Stimulated activated CD8-positive, alpha-beta memory T cell treated with anti-CD3 and anti-CD28 coated beads, Interleukin-7, amount 100 ng/mL, for 4 hours (primary cell): Measurements from ENCODE around the gene DNAH2.

Source experiments
- DNase-seq, 2 donors: peaks; one replicate each; pipeline ENCODE4 v3.0.0-alpha.2; 2020; ENCODE audit warnings: low read depth in 2 of 2

The DNAH2 gene

DNA sequence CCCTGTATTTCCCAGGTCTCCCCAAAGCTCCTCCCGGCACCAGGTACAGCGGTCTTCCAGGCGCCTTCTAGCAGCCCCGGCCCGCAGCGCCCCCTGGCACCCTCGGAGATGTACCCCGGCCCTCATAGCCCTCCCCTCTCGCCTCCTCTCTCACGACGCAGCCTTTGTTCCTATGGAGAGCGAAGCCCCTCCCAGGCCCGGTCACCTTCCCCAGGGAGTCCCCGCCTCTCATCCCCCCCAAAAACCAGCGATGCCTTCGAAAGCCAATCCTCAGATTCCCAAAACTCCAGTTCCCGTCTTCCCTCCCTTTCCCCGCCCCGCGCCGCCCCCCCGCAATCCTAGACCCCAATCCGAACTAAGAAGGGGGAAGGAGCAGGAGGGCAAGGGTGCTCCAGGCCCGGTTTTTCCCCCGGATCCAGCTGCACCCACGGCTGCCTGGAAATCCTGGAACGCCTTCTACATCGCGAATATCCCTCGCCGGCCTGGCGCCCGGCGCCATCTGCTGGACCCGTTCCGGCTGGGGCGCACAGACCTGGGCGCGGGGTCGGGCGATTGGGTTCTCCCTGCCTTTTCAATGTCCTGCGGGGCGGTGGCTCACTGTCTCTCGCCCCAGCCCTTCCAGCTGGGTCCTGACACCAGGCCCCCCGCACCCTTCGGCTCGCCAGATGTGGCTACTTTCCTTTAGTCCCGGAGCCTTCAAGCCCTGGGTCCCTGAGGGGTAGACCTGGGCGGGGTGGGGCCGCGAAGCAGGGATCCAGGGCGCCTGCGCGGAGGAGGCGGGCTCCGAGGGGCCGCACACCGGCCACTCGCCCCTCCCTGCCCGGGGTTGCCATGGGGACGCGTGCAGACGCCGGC lies at the start of gene DNAH2:
DNAH2 (plus strand) TSS at position 844 of the 855 bp plus-strand sequence. CDS start 1,991 bp downstream, outside the sequence.
- peak in 1 of 2 donors; percentile 15 for DNase-seq

GRCh38 chr17:7668482-7668881 lies 49.1 kb upstream of the DNAH2 start:
- no peak for DNase-seq

- DNase-seq = no peak
These were observed 44.3 kb upstream of the DNAH2 start for GRCh38 chr17:7673239-7673638.

- no peak for DNase-seq
These were observed 42.6 kb upstream of the DNAH2 start for GRCh38 chr17:7674934-7675333.

DNA sequence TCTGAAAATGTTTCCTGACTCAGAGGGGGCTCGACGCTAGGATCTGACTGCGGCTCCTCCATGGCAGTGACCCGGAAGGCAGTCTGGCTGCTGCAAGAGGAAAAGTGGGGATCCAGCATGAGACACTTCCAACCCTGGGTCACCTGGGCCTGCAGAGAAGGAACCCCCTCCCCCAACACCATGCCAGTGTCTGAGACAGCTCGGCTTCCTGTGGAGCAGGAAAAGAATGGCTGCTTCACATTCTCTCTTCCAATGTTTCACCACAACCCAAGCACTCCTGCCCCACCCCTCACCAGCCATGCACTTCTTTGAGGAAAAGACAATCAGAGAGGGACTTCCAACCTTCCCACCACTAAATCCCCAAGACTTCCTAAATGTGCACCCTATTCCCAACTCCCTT lies 41.0 kb upstream of the DNAH2 start:
- DNase-seq = no peak

DNA sequence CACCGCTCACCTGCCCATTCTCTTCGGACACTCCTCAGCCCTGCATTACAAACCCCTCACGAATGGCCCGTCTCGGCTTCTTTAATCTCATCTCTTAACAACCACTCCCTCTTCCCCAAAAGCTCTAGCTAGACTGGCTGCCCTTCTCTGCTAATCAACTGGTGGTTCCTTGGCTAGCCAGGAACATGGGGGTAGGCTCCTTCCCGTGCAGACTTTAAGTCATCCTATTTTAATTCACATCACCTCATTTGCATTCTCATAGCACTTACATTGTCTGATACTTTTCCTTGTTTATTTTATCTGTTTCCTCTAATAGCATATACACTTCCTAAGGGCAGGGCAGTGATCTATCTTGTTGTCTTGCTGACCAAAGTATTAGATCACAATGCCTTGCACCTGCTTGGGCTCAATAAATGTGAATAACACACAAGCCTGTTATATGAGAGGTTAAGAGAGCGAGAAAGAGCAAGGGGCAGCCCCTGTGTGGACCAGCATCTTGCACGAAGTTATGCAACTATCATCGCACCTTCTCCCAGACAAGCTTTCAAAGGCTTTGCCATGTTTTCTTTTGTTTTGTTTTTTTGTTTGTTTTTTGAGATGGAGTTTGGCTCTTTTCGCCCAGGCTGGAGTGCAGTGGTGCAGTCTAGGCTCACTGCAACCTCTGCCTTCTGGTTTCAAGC lies 40.0 kb upstream of the DNAH2 start:
- DNase-seq = no peak

GRCh38 chr17:7684851-7685532 lies 32.6 kb upstream of the DNAH2 start:
- DNase-seq = no peak

- DNase-seq = peak; percentile 78 to 86
These were observed 31.9 kb upstream of the DNAH2 start for GRCh38 chr17:7685533-7686221.

DNA sequence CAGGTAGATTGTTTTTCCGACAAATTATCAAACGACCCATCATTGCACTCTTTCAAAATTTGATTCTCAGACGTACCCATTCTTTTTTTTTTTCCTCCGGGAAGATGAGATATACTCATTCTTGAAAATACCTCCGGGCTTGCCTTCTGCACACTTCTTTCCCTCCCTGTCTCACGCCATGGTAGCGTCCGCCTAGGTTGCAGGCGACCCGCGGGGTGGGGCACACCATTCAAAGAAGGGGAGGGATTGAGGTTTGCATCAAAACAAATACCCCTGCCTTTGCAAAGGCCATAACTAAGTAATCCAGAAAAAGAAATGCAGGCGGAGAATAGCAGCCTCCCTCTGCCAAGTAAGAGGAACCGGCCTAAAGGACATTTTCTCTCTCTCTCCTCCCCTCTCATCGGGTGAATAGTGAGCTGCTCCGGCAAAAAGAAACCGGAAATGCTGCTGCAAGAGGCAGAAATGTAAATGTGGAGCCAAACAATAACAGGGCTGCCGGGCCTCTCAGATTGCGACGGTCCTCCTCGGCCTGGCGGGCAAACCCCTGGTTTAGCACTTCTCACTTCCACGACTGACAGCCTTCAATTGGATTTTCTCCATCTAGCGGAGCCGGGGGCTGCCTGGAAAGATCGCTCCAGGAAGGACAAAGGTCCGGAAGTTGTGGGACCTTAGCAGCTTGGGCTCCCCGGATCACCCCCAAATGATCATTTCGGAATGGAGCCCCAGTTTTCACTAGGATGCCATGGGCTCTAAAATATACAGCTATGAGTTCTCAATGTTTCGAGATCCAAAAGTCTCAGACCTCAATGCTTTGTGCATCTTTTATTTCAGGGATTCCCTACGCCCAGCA lies 31.1 kb upstream of the DNAH2 start:
- DNase-seq = peak; percentile 60 to 68

DNA sequence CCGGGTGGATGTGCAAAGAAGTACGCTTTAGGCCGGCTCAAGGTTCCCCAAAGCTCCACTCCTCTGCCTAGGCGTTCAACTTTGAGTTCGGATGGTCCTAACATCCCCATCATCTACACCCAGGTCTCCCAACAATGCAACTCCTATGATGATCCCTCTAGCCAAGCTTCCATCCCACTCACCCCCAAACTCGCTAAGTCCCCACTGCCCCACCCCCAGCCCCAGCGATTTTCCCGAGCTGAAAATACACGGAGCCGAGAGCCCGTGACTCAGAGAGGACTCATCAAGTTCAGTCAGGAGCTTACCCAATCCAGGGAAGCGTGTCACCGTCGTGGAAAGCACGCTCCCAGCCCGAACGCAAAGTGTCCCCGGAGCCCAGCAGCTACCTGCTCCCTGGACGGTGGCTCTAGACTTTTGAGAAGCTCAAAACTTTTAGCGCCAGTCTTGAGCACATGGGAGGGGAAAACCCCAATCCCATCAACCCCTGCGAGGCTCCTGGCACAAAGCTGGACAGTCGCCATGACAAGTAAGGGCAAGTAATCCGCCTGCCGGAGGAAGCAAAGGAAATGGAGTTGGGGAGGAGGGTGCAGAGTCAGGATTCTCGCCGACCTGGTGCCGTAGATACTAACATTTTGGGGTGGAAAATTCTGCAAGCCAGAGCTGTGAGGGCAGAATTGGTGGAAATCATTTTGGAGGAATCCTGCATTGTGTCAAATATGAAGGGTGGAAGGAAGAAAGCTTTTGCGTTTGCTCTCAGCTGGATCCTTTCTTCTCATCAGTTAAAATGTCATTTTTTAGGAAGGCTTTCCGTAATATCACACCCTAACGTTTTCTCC lies 30.3 kb upstream of the DNAH2 start, which contains the start of gene TP53:
TP53 (minus strand) TSS at position 419 of the 836 bp plus-strand sequence. CDS start 10,896 bp downstream, outside the sequence.
- peak; percentile 80 to 83 for DNase-seq

DNA sequence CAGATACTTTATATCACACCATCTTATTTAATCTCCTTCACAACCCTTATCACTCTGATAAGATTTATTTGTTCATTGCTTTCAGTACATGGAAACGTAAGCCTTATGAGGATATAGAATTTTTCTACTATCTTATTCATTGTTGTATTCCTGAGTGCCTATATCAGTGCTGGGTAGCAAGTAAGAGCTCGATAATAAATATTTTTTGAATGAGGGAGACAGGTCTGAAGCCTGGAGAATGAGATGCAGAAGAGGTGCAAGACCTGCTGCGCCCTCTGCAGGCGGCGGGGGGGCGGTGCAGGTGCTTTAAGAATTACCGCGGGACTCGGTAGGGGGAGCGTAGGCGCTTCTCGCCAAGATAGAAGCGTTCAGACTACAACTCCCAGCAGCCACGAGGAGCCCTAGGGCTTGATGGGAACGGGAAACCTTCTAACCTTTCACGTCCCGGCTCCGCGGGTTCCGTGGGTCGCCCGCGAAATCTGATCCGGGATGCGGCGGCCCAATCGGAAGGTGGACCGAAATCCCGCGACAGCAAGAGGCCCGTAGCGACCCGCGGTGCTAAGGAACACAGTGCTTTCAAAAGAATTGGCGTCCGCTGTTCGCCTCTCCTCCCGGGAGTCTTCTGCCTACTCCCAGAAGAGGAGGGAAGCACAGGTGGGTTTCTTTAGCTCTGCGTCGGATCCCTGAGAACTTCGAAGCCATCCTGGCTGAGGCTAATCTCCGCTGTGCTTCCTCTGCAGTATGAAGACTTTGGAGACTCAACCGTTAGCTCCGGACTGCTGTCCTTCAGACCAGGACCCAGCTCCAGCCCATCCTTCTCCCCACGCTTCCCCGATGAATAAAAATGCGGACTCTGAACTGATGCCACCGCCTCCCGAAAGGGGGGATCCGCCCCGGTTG lies 29.4 kb upstream of the DNAH2 start, which contains the start of gene WRAP53:
WRAP53 (plus strand) TSS at position 570 of the 900 bp plus-strand sequence; CDS start at position 742, 172 bp downstream.
- DNase-seq = peak; percentile 89 to 95

- DNase-seq = no peak
These were observed 28.7 kb upstream of the DNAH2 start for GRCh38 chr17:7688808-7689316.

DNA sequence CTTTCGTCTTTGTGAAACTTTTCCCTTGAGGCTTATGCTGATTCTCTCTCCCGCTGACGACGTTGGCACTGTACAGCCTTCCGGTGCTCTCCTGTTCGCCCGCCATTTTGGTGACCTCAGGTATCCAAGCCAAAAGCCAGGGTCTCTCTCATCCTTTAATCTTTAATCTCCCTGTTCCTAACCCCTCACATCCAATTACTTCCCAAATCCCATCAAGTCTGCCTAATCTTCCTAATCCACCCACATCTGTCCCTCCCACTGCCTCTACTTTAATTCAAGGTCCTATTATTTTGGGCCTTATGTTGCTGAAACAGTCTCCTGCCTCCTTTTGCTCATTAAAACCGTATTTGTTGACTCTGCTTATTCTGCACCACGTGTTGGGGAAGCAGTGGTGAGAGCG lies 22.0 kb upstream of the DNAH2 start:
- no peak for DNase-seq

- DNase-seq = no peak
These were observed 19.5 kb upstream of the DNAH2 start for GRCh38 chr17:7697828-7698588.

- DNase-seq = no peak
These were observed 17.0 kb upstream of the DNAH2 start for GRCh38 chr17:7700510-7700909.

GRCh38 chr17:7701681-7702080 lies 15.9 kb upstream of the DNAH2 start:
- DNase-seq = no peak

DNA sequence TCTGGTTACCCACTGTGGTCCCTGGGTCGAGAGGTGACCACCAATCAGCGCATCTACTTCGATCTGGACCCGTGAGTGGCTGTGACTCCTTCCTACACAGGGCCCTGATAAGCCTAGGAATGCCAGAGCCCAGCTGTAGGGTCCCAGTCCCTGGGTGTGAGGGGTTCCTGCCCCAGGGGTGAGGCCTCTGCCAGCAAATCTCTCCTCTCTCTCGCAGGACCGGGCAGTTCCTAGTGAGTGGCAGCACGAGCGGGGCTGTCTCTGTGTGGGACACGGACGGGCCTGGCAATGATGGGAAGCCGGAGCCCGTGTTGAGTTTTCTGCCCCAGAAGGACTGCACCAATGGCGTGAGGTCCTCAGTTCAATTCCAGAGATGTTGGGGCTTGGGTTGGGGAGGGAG lies 14.8 kb upstream of the DNAH2 start:
- DNase-seq = no peak
